ENCODE results near the gene CPNE5.
A peak's percentile ranks its signal among the peaks of the same experiment; 100 is the strongest.

The CPNE5 gene

GRCh38 chr6:36838896-36839748, at the start of gene CPNE5:
Gene CPNE5, minus strand, starts transcription at chr6:36839444. Its CDS starts 67 bp downstream, at chr6:36839377.
- DNase-seq, result peak; percentile 66

DNA sequence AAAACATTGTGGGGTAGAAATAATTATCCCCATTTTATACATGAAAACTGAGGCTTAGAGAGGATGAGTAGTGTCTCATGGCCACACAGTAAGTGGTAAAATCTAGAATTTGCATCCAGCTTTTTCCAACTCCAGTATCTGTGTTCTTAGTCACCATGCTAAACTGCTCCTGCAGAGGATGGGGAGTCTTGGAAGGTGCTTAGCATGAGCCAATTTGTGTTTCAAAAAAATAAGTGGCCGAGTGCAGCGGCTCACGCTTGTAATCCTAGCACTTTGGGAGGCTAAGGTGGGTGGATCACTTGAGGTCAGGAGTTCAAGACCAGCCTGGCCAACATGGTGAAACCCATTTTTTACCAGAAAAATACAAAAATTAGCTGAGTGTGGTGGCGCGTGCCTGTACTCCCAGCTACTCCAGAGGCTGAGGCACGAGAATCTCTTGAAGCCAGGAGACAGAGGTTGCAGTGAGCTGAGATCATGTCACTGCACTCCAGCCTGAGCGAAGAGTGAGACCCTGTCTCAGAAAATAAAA, 48.9 kb upstream of the CPNE5 start:
- peak; percentile 62 for DNase-seq

GRCh38 chr6:36886950-36887618, 47.8 kb upstream of the CPNE5 start:
- DNase-seq, result no peak

GRCh38 chr6:36885461-36886401, 46.5 kb upstream of the CPNE5 start, which contains the start of gene C6orf89:
Gene C6orf89, plus strand, starts transcription at chr6:36885952. Its CDS starts 13,493 bp downstream, at chr6:36899445.
- DNase-seq, result peak; percentile 100

DNA sequence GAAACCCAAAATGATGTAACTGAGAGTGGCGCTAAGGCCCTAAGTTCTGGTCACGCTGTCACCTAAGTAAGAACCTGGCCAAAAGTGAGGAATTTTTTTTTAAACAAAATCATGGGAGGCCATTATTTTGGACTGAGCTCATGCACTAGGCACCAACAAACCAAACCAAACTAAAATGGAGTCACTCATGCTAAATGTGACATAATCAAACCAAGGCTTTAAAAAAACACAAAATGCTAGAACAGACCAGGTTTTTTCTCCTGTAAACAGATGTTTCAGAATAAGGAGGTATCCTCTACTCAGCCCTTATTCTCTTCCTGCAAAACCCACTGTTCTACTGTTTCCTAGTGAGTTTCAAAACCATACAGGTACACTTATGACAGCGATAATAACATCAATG, 45.4 kb upstream of the CPNE5 start:
- no peak for DNase-seq

GRCh38 chr6:36875250-36875633, 36.0 kb upstream of the CPNE5 start:
- DNase-seq, result peak; percentile 47

GRCh38 chr6:36874443-36875249, 35.4 kb upstream of the CPNE5 start, which contains the start of gene PPIL1:
Gene PPIL1, minus strand, starts transcription at chr6:36874803. Its CDS starts 31 bp downstream, at chr6:36874772.
- peak; percentile 98 for DNase-seq

DNA sequence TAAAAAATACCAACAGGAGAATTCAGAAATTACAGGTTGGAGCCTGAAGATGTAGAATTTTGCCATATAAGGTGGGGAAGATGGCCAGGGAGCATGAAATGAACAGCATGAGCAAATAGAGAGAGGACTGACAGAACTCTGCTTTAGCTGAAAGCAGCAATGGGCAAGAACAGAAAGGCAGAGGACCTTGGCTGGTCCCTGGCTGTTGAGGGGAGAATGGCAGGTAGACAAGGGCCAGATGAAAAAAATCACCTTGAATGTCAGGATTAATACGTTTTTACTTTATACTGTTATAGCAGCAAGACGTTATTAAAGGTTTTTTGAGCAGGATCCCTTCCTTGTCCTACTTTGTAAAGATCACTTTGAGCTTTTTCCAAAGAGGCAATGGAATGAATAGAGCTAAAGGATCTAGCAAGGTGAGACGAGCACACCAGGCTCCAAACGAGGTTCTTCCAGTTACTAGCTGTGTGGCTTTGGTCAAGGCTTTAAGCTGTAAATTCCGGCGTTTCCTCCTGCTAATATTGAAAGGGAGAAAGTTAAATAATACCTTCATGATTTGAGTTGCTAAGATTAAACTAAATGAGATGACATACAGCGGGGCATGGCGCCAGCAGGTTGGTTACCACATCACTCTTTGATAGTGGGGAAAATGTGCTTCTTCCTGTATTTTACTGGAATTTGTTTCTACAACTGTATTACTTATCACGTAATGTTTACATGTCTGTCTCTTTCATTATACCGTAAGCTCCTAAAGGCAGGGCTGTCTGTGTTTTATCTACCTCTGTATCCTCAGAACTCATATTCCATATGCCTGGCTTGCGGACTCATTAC, 34.6 kb upstream of the CPNE5 start:
- peak; percentile 44 for DNase-seq

DNA sequence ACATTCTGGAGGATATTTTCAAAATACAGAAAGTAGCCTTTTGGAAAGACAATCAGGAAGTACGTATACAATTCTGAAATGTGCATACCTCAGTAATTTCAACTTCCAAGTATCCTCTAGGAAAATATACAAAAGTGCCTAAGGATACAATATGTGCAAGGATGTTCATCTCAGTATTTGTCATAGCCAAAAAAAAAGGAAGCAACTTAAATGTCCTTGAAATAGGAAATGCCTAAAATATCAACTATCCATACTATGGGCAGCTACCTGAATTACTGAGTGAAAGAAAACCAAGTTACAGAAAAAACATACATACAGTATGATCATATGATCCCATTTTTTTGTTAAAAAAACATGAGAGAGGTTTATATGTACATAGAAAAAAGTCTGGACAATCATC, 33.9 kb upstream of the CPNE5 start:
- no peak for DNase-seq

GRCh38 chr6:36871686-36872085, 32.4 kb upstream of the CPNE5 start:
- DNase-seq, result no peak

- DNase-seq, result no peak
Observed at GRCh38 chr6:36867471-36868224, 28.4 kb upstream of the CPNE5 start.

- no peak for DNase-seq
Observed at GRCh38 chr6:36865835-36866234, 26.6 kb upstream of the CPNE5 start.

- no peak for DNase-seq
Observed at GRCh38 chr6:36863670-36864540, 24.7 kb upstream of the CPNE5 start.

GRCh38 chr6:36862848-36863382, 23.7 kb upstream of the CPNE5 start:
- no peak for DNase-seq

DNA sequence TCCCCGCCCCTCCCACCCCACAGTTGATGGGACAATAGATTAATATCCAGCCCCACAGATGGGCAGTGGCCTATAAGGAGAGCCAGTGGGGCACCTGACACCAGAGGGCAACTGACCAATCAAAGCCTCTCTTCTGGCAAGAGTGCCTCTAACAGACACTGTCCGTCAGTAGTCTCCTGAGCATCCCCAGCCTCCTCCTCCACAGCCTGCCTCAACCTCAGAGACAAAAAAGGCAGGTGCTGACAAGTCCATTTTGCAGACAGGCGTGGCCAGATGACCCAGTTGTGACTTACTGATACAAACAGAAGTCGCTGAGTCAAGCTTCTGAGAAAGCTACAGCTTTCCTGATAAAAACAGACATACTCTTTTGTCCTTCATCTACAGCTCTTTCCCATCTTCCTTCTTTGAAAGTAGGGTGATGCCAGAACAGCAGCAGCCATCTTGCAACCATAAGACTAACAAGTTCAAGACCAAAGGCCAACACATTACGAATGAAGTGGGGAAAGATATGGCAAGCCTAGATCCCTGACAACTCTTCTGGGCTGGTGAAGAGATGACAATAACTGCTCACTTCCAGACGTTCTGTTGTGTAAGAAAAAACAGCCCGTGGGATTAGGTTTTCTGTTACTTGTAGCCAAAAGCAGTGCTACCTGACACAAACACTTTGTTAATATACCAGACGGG, 23.1 kb upstream of the CPNE5 start:
- no peak for DNase-seq

GRCh38 chr6:36860126-36860525, 20.9 kb upstream of the CPNE5 start:
- DNase-seq, result no peak

- no peak for DNase-seq
Observed at GRCh38 chr6:36858407-36858981, 19.2 kb upstream of the CPNE5 start.

GRCh38 chr6:36857325-36857724, 18.1 kb upstream of the CPNE5 start:
- no peak for DNase-seq
